Measurements from ENCODE around the gene PRG3. TPM values are rescaled to one million over a fixed set of nuclear protein-coding genes. Genes with fewer than 3 reads are reported as not detected.

PRG3 gene, protein sequence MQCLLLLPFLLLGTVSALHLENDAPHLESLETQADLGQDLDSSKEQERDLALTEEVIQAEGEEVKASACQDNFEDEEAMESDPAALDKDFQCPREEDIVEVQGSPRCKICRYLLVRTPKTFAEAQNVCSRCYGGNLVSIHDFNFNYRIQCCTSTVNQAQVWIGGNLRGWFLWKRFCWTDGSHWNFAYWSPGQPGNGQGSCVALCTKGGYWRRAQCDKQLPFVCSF
- polyA plus RNA-seq (ENCODE audit: insufficient read length), result 0.23 TPM

DNA sequence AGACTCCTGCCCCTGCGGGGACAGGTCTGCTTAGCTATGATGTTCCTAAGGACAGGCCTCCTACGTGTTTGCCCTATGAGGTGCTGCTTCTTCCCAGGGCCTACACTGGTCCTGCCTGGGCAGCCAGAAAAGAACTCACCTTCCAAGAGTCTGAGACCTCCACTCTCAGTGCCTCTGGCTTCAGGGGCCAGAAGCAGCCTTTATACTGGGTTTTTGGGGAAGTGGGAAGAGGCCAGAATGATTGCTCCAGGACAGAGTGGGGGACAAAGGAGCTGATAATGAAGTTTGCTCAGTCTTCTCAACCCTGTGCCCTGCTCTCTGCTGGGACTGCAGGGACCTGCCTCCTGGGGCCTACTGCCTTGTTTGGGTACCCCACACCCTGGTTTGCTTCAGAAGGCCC is at the start of gene PRG3:
TSS of gene PRG3 (minus strand) at position 176 of the 400 bp plus-strand sequence. CDS start 442 bp downstream, outside the sequence.
- DNase-seq, result no peak

DNA sequence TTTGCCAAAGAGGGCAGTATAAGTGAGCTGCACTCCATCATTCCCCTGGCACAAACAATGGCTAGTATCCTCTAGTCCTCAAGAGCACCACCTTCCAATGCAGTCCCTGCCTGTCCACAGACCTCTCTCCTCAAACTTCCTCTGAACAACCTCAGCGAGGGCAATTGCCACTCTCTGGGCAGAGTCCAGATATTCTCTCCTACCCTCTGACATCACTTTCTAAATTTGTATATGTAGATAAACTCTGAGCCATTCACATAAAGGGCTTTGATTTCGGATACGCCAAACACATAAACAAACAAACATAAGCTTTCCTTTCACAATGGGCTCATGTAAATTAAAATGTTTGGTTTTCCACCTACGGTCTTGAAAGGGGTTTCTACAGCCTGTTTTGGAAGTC is 49.0 kb upstream of the PRG3 start:
- DNase-seq, result no peak

DNA sequence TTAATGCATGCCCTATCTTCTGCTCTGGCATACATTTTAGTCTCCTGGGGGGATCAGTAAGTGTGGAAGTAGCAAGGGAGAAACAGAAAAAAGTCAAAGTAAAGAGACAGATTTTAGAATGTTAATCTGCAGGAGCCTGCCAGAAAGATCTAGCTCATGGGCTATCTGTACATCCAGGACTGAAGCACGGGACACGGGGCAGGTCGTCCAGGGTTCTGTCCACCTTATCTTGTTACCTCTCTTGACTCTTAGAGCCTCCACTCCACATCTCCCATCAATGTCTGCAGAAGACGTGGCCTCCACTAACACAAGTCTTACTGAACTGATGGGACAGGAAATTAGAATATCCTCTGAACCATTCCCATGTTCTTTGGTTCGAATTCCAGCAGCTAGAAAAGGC is 47.7 kb upstream of the PRG3 start:
- no peak for DNase-seq

DNA sequence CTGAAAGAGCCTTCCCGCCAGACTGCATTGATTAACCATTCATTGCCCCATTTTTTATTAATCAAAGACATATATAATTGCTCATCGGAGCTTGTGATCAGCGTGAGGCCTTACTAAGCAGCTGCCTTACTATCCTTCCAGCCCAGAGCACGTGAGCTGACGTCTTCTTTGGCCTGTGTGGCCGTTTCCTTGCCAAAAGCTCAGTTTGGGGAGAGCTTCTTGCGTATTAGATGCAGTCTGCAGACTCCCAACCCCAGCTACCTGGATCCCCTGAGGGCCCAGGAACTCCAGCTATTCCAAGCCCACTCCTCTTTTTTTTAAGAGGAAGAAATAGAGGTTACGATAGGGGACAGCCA is 46.8 kb upstream of the PRG3 start:
- peak; percentile 95 for DNase-seq

DNA sequence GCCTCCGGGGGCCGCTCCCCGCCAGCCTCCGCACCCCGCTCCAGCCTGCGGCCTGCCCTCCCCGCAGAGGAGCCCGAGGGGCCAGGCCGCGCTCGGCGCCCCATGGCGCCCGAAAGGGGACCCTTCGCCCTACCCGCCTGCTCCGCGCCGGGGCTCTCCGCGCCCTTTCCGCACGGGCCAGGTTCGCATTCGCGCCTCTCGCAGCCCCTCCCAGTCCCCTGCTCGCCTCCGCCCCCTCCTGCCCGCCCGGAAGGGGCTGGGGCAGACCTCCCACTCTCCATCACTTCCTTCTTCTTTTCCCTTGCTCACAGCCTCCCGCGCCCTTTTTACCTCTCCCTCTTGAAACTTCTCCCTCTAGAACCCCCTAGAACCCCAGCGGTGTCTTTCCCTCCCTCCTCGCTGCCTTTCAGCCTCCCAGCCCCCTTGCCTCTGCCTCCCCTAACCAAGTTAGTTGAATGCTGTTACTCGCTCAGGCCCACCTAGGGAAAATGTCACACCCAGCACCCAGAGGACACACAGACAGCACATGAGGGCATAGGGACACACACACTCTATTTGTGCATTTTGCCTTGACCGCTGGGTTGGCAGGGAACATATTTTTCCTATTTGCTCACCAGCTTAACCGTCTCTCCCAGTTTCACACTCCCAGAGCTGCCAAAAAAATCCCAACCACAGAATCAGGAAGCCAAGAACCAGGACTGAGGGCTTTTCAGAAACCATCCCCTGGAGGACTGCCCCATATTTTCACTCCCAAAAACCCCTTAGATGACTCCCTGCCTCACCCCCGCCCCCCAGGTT is 46.2 kb upstream of the PRG3 start, which contains the start of gene SLC43A3:
TSS of gene SLC43A3 (minus strand) at position 193 of the 798 bp plus-strand sequence. CDS start 949 bp downstream, outside the sequence.
- peak; percentile 89 for DNase-seq

DNA sequence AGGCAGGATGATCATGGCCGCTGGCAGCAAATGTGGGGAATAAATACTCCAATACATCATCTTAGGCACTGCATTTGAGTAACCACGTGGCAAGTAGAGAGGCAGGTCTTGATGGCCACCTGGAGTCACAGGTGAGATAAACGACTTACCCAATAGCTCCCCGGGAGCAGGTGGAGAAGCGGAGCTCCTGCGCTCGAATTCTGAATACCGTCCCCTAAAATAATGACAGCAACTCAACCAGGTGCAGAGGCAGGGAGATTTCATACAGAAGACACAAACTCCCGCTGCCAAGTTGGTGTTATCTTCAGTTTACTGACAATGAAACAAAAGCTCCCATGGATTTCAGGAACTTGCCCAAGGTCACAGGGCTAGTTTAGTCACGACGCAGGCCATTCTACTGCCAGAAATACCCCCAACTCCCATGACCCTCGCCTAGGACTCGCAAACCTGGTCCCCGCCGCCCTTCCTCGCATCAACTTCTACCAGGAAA is 45.5 kb upstream of the PRG3 start:
- peak; percentile 45 for DNase-seq

DNA sequence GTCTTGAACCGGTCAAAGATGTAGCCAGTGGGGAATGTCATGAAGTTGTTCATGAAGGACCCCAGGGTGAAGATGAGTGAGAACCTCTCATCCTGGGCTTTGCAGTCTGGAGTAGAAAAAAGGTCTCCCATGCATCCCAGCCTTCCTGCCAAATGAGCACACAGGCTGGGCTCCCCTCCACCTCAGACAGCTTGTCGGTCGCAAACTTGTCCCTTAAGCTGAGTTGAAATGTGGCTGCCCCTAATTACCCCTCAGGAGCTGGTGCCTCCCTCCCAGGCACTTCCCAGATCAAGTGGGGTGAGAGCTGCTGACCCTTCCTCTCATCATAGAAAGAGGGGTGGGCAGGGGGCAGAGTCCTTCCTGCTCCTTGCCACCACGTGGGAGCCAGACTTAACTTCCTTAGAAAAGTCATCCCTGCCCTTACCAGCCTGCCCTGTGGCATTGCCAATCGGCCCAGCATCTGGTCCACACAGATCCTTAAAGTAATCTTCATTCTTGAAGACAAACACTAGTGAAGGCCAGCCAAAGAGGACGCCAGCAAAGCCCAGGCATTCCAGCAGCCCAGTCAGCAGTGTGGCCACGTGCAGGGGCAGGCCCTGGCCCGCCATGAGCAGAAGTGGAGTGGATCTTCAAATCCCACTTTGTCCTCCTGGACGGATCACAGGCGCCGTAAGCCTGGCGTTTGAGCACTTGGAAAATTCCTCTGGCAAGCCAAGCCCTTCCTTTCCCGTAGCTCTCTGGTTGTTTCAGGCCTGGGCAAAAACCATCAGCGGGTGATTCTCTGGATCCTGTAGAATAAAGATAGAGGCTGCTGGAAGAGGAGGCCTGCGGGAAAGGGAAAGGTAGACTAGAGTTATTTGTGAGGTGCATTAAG is 44.9 kb upstream of the PRG3 start:
- peak; percentile 80 for DNase-seq

DNA sequence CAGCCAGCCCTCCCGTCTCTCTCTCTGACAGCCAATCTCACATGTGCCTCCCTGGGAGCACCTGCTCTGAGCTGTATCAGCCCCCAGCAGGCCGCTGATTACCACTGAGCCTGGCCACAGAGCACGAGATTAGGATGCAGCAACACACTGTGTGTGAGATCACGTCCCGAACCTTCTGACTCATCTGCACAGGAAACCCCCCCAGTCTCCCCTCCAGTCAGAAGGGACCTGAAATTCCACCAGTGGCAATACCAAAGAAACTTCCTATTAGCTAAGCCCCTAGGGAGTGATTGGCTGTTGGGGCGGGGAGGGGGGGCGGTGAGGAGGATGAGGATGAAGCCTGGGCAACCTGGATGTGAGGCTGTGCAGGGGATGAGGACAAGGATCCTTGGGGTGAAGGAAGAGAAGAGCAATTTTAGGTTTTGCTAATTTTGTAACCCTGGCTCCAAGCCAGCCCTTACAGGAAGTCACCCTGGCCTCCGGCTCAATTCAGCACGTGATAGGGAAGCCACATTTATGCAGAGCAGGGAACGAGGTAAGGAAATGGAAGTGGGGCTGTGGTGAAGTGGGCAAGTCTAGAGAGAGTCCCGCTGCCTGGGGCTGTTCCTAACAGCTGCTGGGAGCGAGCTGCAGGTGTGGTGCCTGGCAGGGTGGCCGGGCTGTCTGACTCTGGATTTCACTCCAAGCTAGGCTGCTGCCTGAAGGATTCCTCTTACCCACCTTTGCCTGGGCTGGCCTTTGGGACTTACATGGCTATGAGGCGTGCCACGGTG is 44.0 kb upstream of the PRG3 start:
- DNase-seq, result peak; percentile 53

DNA sequence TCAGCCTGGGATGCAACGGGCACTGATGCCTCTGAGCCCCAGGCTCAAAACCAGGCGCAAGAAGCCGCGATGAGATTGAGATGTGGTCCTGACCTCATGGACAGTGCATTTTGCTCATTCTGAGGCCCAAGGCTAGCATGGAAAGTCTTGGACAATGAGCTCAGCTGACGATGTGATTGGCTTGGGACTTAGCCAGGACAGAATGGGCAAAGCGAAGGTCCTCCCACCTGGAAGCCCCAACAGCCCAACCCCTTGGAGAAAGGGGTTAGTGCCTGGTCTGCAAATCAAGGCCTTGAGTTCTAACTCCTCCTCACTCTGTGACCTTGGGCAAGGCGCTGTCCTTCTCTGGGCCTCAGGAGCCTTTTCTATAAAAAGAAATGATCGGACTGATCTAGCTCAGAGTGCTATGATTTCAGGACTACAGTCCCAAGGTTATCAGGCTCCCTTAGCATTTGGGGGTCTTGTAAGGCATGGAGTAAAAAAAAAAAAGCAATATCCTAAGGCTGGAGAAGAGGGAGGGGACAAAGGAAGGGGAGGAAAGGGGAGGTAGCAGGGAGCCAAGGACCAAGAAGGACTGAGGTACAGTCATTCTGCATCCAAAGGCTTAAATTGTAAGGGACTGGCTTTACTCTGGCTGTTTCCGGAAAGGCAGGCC is 43.3 kb upstream of the PRG3 start:
- no peak for DNase-seq

DNA sequence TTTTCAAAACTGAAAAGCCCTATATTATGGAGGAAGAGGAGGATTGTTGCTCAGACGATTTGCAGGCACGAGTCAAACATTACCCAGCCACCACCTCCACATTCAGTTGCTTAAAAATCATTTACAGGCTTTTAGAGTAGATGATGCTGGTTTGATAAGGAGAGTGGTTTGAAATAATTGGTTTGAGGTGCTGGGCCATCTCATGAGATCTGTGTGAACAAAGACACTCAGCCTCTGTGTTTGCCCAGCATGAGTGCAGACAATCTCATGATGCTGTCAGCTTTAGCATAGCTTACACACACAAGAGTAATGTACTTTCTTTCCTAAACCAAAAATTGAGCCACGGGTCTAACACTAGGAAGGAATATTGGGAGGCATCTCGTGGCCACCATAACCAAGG is 41.7 kb upstream of the PRG3 start:
- DNase-seq, result no peak

DNA sequence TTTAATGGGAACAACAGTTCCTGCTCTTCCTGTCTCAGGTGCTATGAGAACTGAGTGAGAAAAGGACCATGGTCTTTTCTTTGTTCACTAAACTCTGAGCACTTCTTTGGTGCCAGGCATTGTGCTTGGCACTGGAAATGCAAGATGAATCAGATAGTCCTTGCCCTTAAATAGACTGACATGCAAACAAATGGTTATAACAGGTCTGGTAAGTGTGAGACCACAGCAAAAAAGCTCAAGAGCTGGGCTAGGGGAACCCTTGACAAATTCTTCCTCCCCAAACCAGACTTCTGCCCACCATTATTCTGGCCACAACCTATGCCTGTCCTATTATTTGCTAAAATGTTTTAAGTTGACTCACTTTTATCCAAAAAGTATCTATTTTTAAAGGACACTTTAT is 40.9 kb upstream of the PRG3 start:
- no peak for DNase-seq

DNA sequence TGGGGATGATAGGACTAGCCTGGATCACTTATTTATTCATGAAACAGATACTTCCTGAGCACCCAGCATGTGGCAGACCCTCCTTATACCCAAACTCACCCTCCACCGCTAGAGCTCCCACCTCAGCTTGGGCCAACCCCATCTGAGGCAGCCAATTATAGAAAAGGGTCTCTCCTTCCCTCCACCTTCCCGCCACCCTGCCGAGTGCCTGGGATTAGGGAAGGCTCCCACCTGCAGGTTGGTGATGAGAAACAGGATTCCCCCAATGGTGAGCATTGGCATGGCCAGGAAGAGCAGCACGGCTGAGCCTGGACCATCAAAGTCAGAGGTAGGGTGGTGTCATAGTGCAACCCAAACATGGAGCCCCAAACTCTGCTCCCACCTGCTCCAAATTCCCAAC is 40.1 kb upstream of the PRG3 start:
- DNase-seq, result no peak

DNA sequence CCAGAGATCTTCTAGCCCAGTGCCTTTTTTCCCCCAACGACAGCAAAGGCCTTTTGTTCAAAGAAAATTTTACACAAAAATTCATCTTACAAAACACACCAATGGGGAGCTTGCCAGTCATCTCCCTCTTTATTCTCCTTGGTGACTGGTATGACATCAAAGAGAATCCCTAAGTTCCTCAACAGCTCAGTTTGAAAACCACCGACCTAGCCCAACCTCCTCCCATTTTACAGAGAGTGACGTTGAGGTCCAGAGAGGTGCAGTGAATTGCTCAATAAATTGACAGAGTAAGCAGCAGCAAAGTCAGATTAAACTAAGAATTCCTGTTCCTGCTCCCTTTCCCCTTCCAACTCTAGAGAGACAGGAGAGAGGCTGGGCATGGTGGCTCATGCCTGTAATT is 38.2 kb upstream of the PRG3 start:
- no peak for DNase-seq

DNA sequence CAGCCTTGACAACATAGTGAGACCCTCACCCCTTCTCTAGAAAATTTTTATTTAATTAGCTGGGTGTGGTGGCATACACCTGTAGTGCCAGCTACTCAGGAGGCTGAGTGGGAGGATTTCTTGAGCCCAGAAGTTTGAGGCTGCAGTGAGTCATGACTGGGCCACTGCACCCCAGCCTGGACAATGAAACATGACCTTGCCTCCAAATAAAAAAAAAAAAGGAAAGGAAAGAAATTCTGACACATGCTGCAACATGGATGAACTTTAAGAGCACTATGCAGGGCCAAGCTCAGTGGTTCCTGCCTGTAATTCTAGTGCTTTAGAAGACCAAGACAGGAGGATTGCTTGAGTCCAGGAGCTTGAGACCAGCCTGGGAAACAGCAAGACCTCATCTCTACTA is 37.2 kb upstream of the PRG3 start:
- DNase-seq, result no peak

DNA sequence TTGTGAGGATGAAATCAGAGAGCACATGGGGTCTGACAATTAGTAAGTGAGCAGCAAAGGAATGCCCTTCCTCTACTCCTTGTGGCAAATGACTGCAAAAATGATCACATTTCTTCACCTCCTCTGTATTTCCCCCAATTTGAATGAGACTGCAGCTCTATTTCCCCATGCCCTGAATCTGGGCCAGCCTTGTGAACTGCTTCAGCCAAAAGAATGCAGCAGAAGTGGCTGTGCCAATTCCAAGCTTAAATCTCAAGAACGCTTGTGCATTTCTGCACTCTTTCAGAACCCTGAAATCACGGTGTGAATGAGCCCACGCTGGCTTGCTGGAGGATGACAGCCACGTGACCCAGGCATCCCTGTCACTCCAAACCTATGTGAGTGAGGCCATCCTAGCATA is 36.1 kb upstream of the PRG3 start:
- no peak for DNase-seq

DNA sequence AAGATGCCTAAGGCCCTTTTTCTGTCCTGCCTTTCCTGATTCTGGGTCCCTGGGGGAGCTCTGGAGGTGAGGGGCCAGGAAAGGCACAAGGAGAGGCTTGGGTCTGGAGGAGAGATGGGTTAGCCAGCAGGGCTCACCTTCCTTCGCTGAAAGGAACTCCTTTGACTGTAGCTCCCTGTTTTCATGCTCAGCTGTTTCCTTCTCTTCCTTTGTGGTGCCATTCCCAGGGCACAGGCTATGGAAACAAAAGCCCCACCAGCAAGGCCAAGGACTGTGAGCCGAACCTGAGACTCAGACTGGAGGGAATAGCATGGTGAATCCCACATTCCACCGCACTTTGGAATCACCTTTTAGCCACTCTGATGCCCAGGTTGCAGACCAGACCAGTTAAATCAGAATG is 35.5 kb upstream of the PRG3 start:
- DNase-seq, result no peak

DNA sequence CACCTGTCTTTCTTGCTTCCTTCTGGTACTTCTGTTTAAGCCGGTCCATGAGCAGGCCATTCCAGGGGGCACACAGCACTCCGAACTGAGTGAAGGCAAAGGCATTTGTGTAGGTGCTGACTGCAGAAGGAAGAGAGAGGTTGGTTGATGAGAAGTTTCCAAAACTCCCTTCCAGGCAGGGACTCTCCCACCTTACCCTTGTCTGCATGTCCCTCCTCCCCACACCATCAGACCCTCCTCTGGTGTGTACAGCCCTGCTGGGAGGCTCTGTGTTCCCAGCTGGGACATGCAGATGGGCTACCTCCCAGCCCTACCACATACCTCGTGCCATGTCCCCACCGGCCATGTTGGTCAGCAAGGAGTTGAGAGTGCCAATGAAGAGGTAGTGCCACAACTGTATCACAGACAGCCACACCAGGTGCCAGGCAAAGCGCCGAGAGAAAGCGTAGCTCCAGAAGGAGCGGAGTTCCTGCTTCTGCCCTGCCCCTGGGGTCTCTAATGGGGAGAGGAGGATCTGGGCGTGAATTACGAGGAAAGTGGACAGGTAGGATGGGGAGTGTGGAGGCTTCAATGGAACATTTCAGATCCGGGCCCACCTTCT is 33.8 kb upstream of the PRG3 start:
- no peak for DNase-seq

DNA sequence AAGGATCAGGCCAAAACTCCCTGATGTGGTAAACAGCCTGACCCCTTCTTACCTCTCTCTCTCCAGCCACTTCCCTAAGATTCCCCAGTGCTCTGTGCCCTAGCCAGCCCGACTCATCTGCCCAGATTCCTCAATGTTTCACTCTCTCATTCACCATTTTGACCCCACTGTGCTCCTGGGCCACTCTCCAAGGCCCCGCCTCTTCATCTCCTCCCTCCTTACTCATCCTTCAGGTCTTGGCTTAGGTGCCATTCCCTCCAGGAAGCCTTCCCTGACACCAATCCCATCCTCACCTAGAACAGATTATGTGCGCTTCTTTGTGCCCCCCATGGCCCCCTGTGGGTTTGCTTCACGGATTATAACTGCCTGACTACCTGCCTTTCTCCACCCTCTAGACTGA is 32.7 kb upstream of the PRG3 start:
- no peak for DNase-seq

DNA sequence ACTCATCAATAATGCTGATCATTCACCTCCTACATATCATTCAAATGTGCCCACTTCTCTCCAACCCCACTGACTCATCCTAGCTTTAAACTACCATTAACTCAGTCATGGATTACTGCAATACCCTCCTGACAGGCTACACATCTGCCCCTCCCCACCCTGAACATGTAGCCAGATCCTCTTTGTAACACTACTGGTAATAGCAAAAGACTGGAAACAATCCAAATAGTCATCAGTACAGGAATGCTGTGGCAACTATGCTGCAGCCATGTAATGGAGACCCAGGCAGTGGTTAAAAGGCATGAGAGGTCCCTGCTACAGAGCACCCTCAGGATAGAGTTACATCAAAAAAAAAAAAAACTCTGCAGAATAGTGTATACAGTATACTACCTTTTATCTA is 29.3 kb upstream of the PRG3 start:
- no peak for DNase-seq

DNA sequence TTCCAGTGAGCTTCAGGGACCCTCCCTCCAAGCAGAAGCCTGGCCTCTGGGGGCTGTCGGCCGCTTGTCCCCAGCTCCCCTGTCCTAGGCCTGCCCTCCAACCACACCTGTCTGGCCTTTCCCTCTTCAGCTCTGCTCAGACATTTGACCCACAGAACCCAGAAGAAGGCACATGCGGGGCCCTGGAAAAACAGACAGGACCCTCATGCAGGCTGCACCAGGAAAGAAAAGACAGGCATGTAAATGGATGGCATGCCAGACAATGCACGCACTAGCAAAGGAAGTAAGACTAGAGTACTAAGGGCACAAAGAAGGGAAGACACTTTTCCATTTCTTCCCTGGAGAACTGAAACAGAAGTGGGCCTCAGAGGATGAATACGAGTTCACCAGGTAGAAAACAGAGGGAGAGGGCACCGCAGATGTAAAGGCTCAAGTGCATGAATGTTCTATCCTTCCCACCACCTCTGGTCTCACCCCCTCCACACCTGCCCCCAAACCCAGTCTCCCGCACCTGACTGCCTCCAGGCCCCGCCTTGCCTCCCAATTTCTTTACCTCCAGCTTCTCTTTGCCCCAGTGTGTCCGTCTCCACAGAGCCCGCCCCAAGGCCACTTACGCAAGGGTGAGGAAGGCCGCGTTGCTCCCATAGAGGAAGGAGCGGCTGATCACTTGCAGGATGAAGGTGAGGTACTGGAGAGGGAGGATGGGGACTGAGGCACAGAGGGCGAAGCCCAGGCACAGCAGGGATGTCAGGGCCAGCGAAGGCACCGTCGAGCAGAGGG is 28.6 kb upstream of the PRG3 start:
- DNase-seq, result no peak

All from hindlimb muscle (tissue), 1 donor.